SU-DHL-6 (cell line): ENCODE measurements around the gene UNC5A.

Experiments
- H2AFZ ChIP-seq: fragments of 200-600 bp; sonication (generic); 2 replicates; pipeline ENCODE4 v1.6.1; 2014; ENCODE audit warnings: low read depth, mild to moderate bottlenecking, moderate library complexity, mixed read lengths, antibody characterized with exemption, low read length; ENCODE audit not compliant: severe bottlenecking
- H3F3A ChIP-seq: fragments of 200-600 bp; shearing (Covaris generic); 2 replicates; pipeline ENCODE4 v1.6.0; 2016; ENCODE audit warnings: antibody characterized with exemption, mild to moderate bottlenecking; ENCODE audit not compliant: insufficient read depth
- H3K27ac ChIP-seq: fragments of 200-600 bp; sonication (generic); 2 replicates; pipeline ENCODE4 v1.5.1; 2016; ENCODE audit warnings: low read depth, mild to moderate bottlenecking, low read length, moderate library complexity, mixed read lengths
- H3K27me3 ChIP-seq: fragments of 200-600 bp; sonication (generic), shearing (Covaris generic); 2 replicates; pipeline ENCODE4 v1.6.0; 2014; ENCODE audit warnings: mild to moderate bottlenecking, low read length
- H3K36me3 ChIP-seq: fragments of 200-600 bp; sonication (generic); 2 replicates; pipeline ENCODE4 v1.6.1; 2014; ENCODE audit warnings: mild to moderate bottlenecking, low read length, mixed read lengths
- H3K4me2 ChIP-seq: fragments of 300-600, 200-600 bp; shearing (Covaris generic), sonication (generic); 2 replicates; pipeline ENCODE4 v1.6.0; 2014; ENCODE audit warnings: low read length, low read depth, mild to moderate bottlenecking; ENCODE audit not compliant: poor library complexity, severe bottlenecking
- H3K4me3 ChIP-seq: fragments of 200-600 bp; sonication (generic); 2 replicates; pipeline ENCODE4 v1.5.1; 2014; ENCODE audit warnings: antibody characterized with exemption, low read length, mild to moderate bottlenecking, mixed read lengths; ENCODE audit not compliant: insufficient read depth, poor library complexity, severe bottlenecking
- H3K79me2 ChIP-seq: fragments of 200-600 bp; sonication (generic); 2 replicates; pipeline ENCODE4 v1.6.1; 2014; ENCODE audit warnings: mild to moderate bottlenecking, low read length, moderate library complexity; ENCODE audit not compliant: insufficient read depth
- H3K9ac ChIP-seq: fragments of 200-600 bp; sonication (generic); 2 replicates; pipeline ENCODE4 v1.7.0; 2014; ENCODE audit warnings: mild to moderate bottlenecking, low read length
- H3K9me2 ChIP-seq: fragments of 200-600 bp; sonication (generic); replicated peaks from 2 replicates; pipeline ENCODE4 v1.6.1; 2014; ENCODE audit warnings: low read length; ENCODE audit not compliant: insufficient read depth
- H3K9me3 ChIP-seq: fragments of 200-600 bp; sonication (generic); 2 replicates; pipeline ENCODE4 v1.6.1; 2014; ENCODE audit warnings: low read length, mixed read lengths; ENCODE audit not compliant: insufficient read depth
- H4K20me1 ChIP-seq: fragments of 200-600 bp; sonication (generic); 2 replicates; pipeline ENCODE4 v1.6.1; 2014; ENCODE audit warnings: low read depth, mild to moderate bottlenecking, antibody characterized with exemption, low read length, moderate library complexity, mixed read lengths
- EZH2phosphoT487 ChIP-seq: fragments of 200-600 bp; sonication (generic), shearing (Covaris generic); conservative IDR thresholded peaks from 2 replicates; pipeline ENCODE4 v1.6.1; 2018; ENCODE audit warnings: mild to moderate bottlenecking, antibody characterized with exemption, low read length, moderate library complexity, mixed read lengths
- TF ChIP-seq, protein P1 (sequence below): fragments of 200-600 bp; sonication (generic); IDR thresholded peaks from one replicate; pipeline ENCODE4 v1.5.1; 2017; ENCODE audit warnings: antibody characterized with exemption, mild to moderate bottlenecking, low read length, moderate library complexity; ENCODE audit not compliant: insufficient read depth, poor library complexity, severe bottlenecking

Gene UNC5A

DNA sequence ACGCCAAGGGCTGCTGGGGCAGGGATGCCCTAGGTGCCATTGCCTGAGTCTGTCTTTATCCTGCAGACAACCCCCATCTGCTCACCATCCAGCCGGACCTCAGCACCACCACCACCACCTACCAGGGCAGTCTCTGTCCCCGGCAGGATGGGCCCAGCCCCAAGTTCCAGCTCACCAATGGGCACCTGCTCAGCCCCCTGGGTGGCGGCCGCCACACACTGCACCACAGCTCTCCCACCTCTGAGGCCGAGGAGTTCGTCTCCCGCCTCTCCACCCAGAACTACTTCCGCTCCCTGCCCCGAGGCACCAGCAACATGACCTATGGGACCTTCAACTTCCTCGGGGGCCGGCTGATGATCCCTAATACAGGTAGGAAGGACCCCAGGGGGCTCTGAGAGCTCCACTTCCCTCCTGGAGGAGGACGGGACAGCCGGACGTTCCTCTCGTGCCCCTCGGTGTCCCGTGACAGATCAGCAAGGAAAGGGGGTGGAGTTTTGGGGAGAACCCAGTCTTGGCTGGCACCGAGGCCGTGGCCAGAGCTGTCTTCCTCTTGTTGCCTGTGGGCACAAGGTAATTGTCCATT lies 63.9 kb downstream of the UNC5A start:
- Histone ChIP-seq H3K27me3 (no peaks in the 10 kb centered on the region), H3K9me2 (no peaks in the 10 kb centered on the region), H3K4me2 (no peak overlapping the region)

DNA sequence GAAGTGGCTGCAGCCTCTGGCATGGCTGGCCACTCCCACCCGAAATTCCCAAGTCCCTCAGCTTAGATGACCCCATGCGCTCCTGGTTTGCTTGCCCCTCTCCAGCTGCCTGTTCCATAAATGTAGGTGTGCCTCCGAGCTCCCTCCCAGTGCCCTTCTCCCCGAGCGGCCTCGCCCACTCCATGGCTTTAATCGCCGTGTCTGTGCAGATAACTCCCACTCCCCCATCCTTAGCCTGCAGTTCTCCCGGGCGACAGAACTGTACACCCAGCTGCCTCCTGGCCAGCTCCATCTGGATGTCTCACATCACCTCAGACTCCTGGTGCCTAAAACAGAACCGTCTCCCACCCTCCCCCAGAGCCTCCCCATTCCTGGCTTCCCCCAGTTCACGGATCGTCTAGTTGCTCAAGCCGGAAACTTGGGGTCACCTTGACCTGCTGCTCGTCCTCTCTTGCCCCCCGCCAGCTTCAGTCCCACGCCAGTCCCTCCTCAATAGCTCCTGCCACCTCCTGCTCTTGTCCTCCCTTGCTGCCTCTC lies 64.7 kb downstream of the UNC5A start:
- H3K36me3 ChIP-seq = no peaks in the 10 kb centered on the region
- H3K27me3 ChIP-seq = no peaks in the 10 kb centered on the region
- H3K4me2 ChIP-seq = no peak overlapping the region
- no peaks in the 10 kb centered on the region for H3K79me2 ChIP-seq
- H2AFZ ChIP-seq = no peak overlapping the region
- no peaks in the 10 kb centered on the region for H3F3A ChIP-seq
- no peak overlapping the region for H3K9ac ChIP-seq
- no peak overlapping the region for H3K4me3 ChIP-seq
- H4K20me1 ChIP-seq = no peaks in the 10 kb centered on the region
- no peak overlapping the region for H3K27ac ChIP-seq
- H3K9me2 ChIP-seq = no peaks in the 10 kb centered on the region
- TF ChIP-seq EZH2phosphoT487 = no peak
- TF ChIP-seq, protein P1, sequence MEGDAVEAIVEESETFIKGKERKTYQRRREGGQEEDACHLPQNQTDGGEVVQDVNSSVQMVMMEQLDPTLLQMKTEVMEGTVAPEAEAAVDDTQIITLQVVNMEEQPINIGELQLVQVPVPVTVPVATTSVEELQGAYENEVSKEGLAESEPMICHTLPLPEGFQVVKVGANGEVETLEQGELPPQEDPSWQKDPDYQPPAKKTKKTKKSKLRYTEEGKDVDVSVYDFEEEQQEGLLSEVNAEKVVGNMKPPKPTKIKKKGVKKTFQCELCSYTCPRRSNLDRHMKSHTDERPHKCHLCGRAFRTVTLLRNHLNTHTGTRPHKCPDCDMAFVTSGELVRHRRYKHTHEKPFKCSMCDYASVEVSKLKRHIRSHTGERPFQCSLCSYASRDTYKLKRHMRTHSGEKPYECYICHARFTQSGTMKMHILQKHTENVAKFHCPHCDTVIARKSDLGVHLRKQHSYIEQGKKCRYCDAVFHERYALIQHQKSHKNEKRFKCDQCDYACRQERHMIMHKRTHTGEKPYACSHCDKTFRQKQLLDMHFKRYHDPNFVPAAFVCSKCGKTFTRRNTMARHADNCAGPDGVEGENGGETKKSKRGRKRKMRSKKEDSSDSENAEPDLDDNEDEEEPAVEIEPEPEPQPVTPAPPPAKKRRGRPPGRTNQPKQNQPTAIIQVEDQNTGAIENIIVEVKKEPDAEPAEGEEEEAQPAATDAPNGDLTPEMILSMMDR = no peak
- H3K9me3 ChIP-seq = no peaks in the 10 kb centered on the region

More for the DNA sequence above, 63.9 kb downstream of the UNC5A start:
- Histone ChIP-seq H3K27ac (no peak overlapping the region), H2AFZ (no peak overlapping the region), H3K79me2 (no peaks in the 10 kb centered on the region), H3K36me3 (no peaks in the 10 kb centered on the region), H3K9ac (no peak overlapping the region), H3F3A (no peaks in the 10 kb centered on the region), H3K9me3 (no peaks in the 10 kb centered on the region), H3K4me3 (no peak overlapping the region), H4K20me1 (no peaks in the 10 kb centered on the region)
- TF ChIP-seq, protein P1 = no peak
- TF ChIP-seq EZH2phosphoT487 = no peak

DNA sequence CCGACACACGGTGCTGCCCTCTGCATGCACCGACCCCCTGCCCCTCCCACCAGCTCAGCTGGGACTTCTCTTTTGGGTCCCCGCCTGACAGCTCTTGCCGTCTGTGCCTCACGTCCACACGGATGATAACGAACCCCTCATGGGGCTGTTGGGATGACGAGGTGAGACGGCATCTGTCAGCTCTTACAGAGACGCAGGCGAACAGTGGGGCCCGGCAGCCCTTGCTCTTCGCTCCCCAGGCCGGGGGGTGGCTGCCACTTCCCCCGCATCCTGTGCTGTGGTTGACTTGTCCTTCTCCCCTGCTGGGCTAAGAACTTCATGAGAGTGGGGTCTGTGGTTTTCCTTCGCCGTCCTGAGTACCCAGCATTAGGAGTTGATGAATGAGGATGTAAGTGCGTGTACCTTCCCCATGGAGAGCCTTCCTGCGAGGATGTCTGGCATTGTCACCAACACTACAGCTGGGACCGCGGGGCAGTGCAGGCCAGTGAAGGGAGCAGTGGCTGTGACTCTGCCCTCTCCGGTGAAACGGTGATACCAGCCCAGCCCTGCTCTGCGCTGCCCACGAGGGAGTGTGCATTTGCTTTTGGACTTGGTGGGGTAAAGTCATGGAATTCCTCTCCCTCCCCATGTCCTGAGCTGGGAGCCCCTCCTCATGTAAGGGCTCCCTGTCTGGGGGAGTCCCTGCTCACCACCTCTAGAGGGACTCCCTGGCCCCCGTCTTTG lies 65.6 kb downstream of the UNC5A start:
- Histone ChIP-seq H3K27me3 (no peaks in the 10 kb centered on the region), H2AFZ (no peak overlapping the region), H3K9ac (no peak overlapping the region), H3K27ac (no peak overlapping the region), H3K4me3 (no peak overlapping the region), H3K9me3 (no peaks in the 10 kb centered on the region), H4K20me1 (no peaks in the 10 kb centered on the region), H3K4me2 (no peak overlapping the region), H3F3A (no peaks in the 10 kb centered on the region), H3K79me2 (no peaks in the 10 kb centered on the region), H3K36me3 (no peaks in the 10 kb centered on the region), H3K9me2 (no peaks in the 10 kb centered on the region)
- TF ChIP-seq EZH2phosphoT487 = no peak
- TF ChIP-seq, protein P1 = no peak
